22Rv1 (cell line): ENCODE data around the gene ZBTB14.

ENCODE experiments used
- H3K27ac ChIP-seq: fragments of 450-650 bp; 2 replicates; pipeline ENCODE4 v1.5.1; 2017
- ZFX ChIP-seq: fragments of 450-650 bp; IDR thresholded peaks from 2 replicates; pipeline ENCODE4 v1.6.1; 2017; ENCODE audit warnings: antibody characterized with exemption, borderline replicate concordance
- TF ChIP-seq, protein P1 (sequence below): fragments of 450-650 bp; IDR thresholded peaks from 2 replicates; pipeline ENCODE4 v1.5.1; 2017; ENCODE audit warnings: mild to moderate bottlenecking

ZBTB14 gene

DNA sequence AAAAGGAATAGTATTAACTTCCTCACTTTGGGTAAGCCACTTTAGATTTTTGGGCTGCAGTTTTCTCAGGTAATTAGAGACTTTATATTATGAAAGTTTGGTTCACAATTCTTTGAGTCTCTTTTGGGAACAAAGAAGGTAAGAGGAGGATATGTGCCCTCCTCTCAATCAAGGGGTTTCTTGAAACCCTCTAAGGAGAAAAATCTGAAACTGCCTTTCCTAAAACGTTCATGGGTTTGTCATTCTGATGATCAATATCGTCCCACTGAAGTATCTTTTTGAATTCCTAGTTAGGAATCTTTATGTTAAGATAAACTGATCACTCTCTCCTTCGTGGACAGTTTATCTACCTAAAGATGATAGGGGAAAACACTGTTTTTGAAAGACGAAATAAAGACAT is 56.1 kb downstream of the ZBTB14 start:
- H3K27ac ChIP-seq = no peak overlapping the region
- TF ChIP-seq, protein P1, sequence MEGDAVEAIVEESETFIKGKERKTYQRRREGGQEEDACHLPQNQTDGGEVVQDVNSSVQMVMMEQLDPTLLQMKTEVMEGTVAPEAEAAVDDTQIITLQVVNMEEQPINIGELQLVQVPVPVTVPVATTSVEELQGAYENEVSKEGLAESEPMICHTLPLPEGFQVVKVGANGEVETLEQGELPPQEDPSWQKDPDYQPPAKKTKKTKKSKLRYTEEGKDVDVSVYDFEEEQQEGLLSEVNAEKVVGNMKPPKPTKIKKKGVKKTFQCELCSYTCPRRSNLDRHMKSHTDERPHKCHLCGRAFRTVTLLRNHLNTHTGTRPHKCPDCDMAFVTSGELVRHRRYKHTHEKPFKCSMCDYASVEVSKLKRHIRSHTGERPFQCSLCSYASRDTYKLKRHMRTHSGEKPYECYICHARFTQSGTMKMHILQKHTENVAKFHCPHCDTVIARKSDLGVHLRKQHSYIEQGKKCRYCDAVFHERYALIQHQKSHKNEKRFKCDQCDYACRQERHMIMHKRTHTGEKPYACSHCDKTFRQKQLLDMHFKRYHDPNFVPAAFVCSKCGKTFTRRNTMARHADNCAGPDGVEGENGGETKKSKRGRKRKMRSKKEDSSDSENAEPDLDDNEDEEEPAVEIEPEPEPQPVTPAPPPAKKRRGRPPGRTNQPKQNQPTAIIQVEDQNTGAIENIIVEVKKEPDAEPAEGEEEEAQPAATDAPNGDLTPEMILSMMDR = no peak
- no peak for TF ChIP-seq ZFX
